Sigmoid colon (tissue), 3 donors: Measurements from ENCODE around the gene KCNK3.

Experiments
- CTCF ChIP-seq, 4 experiments: fragments of 450-650 bp in 3 of 4; fragments of 200-600 bp in 1 of 4; IDR thresholded peaks; one replicate each; pipeline ENCODE4 v1.5.1; 2016 to 2019; ENCODE audit warnings: antibody characterized with exemption in 4 of 4, mild to moderate bottlenecking in 3 of 4, moderate library complexity in 2 of 4
- POLR2A ChIP-seq, 2 donors: fragments of 450-650 bp; IDR thresholded peaks; one replicate each; pipeline ENCODE4 v1.6.1; 2016; ENCODE audit warnings: antibody characterized with exemption in 2 of 2, mild to moderate bottlenecking in 2 of 2, moderate library complexity in 2 of 2

GRCh38 chr2:26756337-26756736 lies 63.8 kb downstream of the KCNK3 start:
- TF ChIP-seq CTCF (IDR thresholded peaks at IDR 0.05): no peak
- no peak for TF ChIP-seq POLR2A (IDR thresholded peaks at IDR 0.05)
